Upper lobe of left lung (tissue), 6 donors: ENCODE measurements around the gene ATP11A. TPM values are rescaled to one million over a fixed set of nuclear protein-coding genes. Genes with fewer than 3 reads are reported as not detected.
A peak's percentile ranks its signal among the peaks of the same experiment; 100 is the strongest.

Experiments used
- ATAC-seq, 2 donors: fragments of 200-7000 bp; cut with Tn5 transposase; one replicate each; pipeline ENCODE4 v1.9.1; 2022; ENCODE audit warnings: mild to moderate bottlenecking in 2 of 2, moderate library complexity in 2 of 2; ENCODE audit not compliant: low FRiP score in 2 of 2
- DNase-seq, 2 donors: peaks; one replicate each; pipeline ENCODE4 v3.0.0-alpha.2; 2019 to 2020
- H3K27ac ChIP-seq, 4 donors: fragments of 200-600 bp; sonication (generic); one replicate each; pipeline ENCODE4 v1.5.1; 2016 to 2019
- H3K27me3 ChIP-seq, 4 donors: fragments of 200-600 bp; sonication (generic); one replicate each; pipeline ENCODE4 v1.5.1; 2017 to 2019
- H3K36me3 ChIP-seq, 4 donors: fragments of 200-600 bp; sonication (generic); one replicate each; pipeline ENCODE4 v1.5.1; 2016 to 2019
- H3K4me1 ChIP-seq, 4 donors: fragments of 200-600 bp; sonication (generic); one replicate each; pipeline ENCODE4 v1.5.1; 2018 to 2019
- H3K4me3 ChIP-seq, 4 donors: fragments of 200-600 bp; sonication (generic); one replicate each; pipeline ENCODE4 v1.5.1; 2017 to 2019; ENCODE audit warnings: mild to moderate bottlenecking in 2 of 4, moderate library complexity in 1 of 4
- H3K9me3 ChIP-seq, 4 donors: fragments of 200-600 bp; sonication (generic); one replicate each; pipeline ENCODE4 v1.5.1; 2018 to 2019
- CTCF ChIP-seq, 6 experiments: fragments of 450-650 bp in 4 of 6; fragments of 200-600 bp in 2 of 6; sonication (generic) in 2 of 6; IDR thresholded peaks; one replicate each; pipeline ENCODE4 v1.5.1; 2016 to 2019; ENCODE audit warnings: antibody characterized with exemption in 6 of 6
- EP300 ChIP-seq, 4 donors: sonication (generic); formaldehyde crosslinking; IDR thresholded peaks; one replicate each; pipeline ENCODE4 v1.5.1; 2017; ENCODE audit warnings: antibody characterized with exemption in 4 of 4, control low read depth in 2 of 4
- POLR2A ChIP-seq, 4 donors: fragments of 450-650 bp; IDR thresholded peaks; one replicate each; pipeline ENCODE4 v1.5.1; 2016 to 2017; ENCODE audit warnings: antibody characterized with exemption in 4 of 4, mild to moderate bottlenecking in 2 of 4
- POLR2AphosphoS5 ChIP-seq, 2 donors: sonication (generic); formaldehyde crosslinking; IDR thresholded peaks; one replicate each; pipeline ENCODE4 v1.5.1; 2017; ENCODE audit warnings: antibody characterized with exemption in 2 of 2
- WGBS, 2 donors: methylation state at CpG; one replicate each; pipeline ENCODE4 v1.1.5; 2017 to 2018; 5-methylcytosine and 5-hydroxymethylcytosine counted together
- total RNA-seq, 6 donors: library from RNA; depleted of rRNA in 4 of 6; stranded (reverse); fragments of >200 nt in 4 of 6; gene quantifications; one replicate each; pipeline versions ENCODE4 v1.1.0 to v1.2.1, GENCODE V29; 2016 to 2021
- donor health status: DM: no; HTN: no; CAD: no; lungs with moderate emphysema.
- donor health status: DM: no; HTN: yes; CAD: no; lungs with severe emphysema.

The ATP11A gene
- total RNA-seq, 6 donors from 2014 or later, result 159 to 285 (median 260) TPM

GRCh38 chr13:112737294-112737693 is 47.5 kb downstream of the ATP11A start:
- Histone ChIP-seq H3K9me3 (no peaks in the 10 kb centered on the region), H3K27ac (no peak overlapping the region), H3K4me3 (no peak overlapping the region), H3K4me1 (peaks cover 11 to 36% (median 16%) of the 10 kb centered on the region in 4 donors), H3K27me3 (no peaks in the 10 kb centered on the region), H3K36me3 (no peaks in the 10 kb centered on the region)
- WGBS, 2 donors, result 79 to 93% methylated on average over 9 of the region's 9 CpGs
- ATAC-seq (no peak), DNase-seq (no peak)
- no peak for TF ChIP-seq EP300 (IDR thresholded peaks at IDR 0.05)
- no peak for TF ChIP-seq CTCF (IDR thresholded peaks at IDR 0.05)
- no peak for TF ChIP-seq POLR2AphosphoS5 (IDR thresholded peaks at IDR 0.05)
- no peak for TF ChIP-seq POLR2A (IDR thresholded peaks at IDR 0.05)

GRCh38 chr13:112738606-112739005 is 48.8 kb downstream of the ATP11A start:
- H3K27me3 ChIP-seq, result no peaks in the 10 kb centered on the region
- H3K36me3 ChIP-seq, result no peaks in the 10 kb centered on the region
- TF ChIP-seq POLR2A (IDR thresholded peaks at IDR 0.05) (no peak), EP300 (IDR thresholded peaks at IDR 0.05) (no peak), CTCF (IDR thresholded peaks at IDR 0.05) (no peak), POLR2AphosphoS5 (IDR thresholded peaks at IDR 0.05) (no peak)
- ATAC-seq (no peak), DNase-seq (no peak)
- H3K4me1 ChIP-seq, result peaks cover 16 to 44% (median 21%) of the 10 kb centered on the region in 4 donors
- H3K4me3 ChIP-seq, result no peak overlapping the region
- H3K9me3 ChIP-seq, result no peaks in the 10 kb centered on the region
- no peak overlapping the region for H3K27ac ChIP-seq
- 79 to 80% methylated on average over 5 to 7 of the region's 7 CpGs for WGBS, 2 donors

- TF ChIP-seq POLR2AphosphoS5 (IDR thresholded peaks at IDR 0.05) (peak; percentile 8 to 37), CTCF (IDR thresholded peaks at IDR 0.05) (no peak), POLR2A (IDR thresholded peaks at IDR 0.05) (no peak)
- DNase-seq (peak in 1 of 2 donors; percentile 56), ATAC-seq (peak in 1 of 2 donors; percentile 77)
- WGBS, 2 donors, result 45 to 48% methylated on average over 19 of the region's 19 CpGs
- H3K4me1 ChIP-seq, result peaks cover 25 to 46% (median 30%) of the 10 kb centered on the region in 4 donors
- no peak overlapping the region for H3K4me3 ChIP-seq
- H3K9me3 ChIP-seq, result no peaks in the 10 kb centered on the region
- H3K27ac ChIP-seq, result peak overlapping the region; percentile 62 to 79 (median 74)
- no peaks in the 10 kb centered on the region for H3K27me3 ChIP-seq
- H3K36me3 ChIP-seq, result no peaks in the 10 kb centered on the region
These were observed 50.8 kb downstream of the ATP11A start for GRCh38 chr13:112740502-112741131.

- H3K9me3 ChIP-seq, result no peaks in the 10 kb centered on the region
- no peak overlapping the region for H3K4me3 ChIP-seq
- H3K27ac ChIP-seq, result peak overlapping the region; percentile 62 to 79 (median 74)
- no peak for DNase-seq
- TF ChIP-seq EP300 (IDR thresholded peaks at IDR 0.05) (no peak), CTCF (IDR thresholded peaks at IDR 0.05) (no peak), POLR2A (IDR thresholded peaks at IDR 0.05) (no peak), POLR2AphosphoS5 (IDR thresholded peaks at IDR 0.05) (no peak)
- 83 to 89% methylated on average over 15 of the region's 15 CpGs for WGBS, 2 donors
- H3K36me3 ChIP-seq, result no peaks in the 10 kb centered on the region
- H3K4me1 ChIP-seq, result peaks cover 25 to 46% (median 30%) of the 10 kb centered on the region in 4 donors
- no peak for ATAC-seq
- H3K27me3 ChIP-seq, result no peaks in the 10 kb centered on the region
These were observed 51.4 kb downstream of the ATP11A start for GRCh38 chr13:112741185-112741755.
